ENCODE measurements around the gene ESYT2.

The ESYT2 gene

DNA sequence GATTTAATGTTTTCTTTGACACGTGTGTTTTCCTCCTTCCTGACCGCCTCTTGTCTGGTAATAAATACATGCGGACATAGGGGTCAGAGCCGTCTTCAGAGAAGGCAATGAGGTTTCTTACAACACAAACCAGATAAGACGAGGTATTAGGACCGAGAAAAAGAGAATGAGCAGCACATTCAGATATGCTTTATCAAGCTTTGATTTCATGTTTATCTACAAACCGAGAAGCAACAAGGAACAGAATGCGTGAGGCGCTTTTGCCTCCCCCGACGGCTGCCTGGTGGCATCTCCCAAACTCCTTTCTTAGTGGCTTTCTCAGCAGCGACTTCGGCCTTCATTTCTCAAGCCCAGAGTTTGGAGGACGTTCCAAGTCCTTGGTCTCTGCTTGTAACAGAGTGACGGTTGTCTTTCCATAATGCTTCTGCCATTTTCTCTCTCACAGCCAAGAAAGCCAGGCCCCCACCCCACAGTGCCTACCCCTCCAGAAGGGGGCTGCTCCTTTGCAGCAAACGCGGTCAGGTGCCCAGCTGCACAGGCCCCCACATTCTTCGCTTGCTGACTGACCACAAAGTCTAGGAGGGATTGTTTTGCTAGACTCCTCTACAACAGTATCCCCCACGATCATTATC lies 92.1 kb downstream of the ESYT2 start:
- no peak for DNase-seq

DNA sequence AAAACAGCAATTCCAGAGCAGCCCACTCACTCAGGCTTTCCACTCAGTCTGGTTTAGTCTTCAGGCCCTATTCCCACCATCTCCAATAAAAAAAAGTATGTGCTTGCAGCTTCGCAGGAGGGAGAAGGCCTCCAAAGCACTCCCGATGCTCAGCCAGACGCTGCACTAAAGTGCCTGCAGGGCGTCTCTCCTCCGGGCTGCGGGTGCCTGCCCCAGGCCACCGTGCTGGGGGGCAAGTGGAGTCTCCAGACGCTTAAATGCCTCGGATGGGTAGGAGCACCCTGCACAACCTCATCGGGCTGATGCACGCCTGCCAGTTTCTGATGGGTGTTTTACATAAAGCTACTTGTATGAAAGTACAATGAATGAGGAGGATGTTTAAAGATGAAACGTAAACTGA lies 93.4 kb downstream of the ESYT2 start:
- DNase-seq: no peak

DNA sequence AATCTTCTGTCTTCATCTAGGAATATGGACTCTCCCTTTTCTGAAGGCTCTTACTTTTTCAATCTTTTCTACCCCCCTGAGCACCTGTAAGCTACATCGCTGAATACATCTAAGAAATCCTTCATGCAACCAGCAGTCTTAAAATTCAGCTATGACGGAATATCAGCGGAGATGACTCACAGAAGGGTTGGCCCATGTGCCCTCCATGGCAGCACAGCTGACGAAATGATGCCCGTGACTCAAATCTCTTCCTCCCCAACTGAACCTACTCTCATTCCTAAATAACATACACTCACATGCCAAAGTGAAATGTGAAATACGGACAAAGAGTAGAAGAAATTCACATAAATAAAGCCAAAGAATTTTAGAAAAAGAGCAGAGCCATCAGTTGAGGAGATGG lies 94.4 kb downstream of the ESYT2 start:
- no peak for DNase-seq

DNA sequence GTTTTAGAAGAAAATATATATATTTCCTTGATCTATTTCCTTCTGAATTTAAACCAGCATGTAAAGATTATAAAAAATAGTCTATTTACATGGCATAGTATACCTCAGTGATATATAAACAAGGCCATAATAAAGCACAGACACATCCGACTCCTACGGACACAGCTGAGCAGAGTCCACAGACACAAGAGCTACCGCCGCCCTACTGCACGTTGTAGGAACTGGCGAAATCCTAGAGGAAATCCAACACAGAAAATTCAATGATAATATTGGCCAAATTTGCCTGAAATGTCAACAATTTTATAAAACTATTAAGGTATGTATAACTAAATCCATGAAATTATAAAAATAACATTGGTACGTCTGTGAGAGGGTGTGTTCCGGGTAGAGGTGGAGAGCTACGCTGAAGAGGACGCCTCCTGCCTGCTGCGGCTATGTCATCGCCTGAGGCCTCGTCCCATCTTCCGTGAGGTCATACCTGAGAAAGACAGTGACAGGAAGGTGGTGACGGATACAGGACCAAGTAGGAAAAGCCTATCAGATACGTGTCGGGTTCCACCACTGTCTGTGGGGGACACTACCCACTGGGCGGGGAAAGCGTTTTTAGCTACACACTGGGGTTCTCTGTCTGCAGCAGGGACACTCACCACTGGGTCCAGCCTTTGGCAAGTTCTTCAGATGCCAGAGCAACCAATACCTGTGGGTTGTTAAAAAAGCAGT lies 95.4 kb downstream of the ESYT2 start:
- DNase-seq: no peak

- DNase-seq: no peak
Observed at GRCh38 chr7:158733220-158733519, 96.1 kb downstream of the ESYT2 start.

- DNase-seq: no peak
Observed at GRCh38 chr7:158732494-158733219, 96.7 kb downstream of the ESYT2 start.

DNA sequence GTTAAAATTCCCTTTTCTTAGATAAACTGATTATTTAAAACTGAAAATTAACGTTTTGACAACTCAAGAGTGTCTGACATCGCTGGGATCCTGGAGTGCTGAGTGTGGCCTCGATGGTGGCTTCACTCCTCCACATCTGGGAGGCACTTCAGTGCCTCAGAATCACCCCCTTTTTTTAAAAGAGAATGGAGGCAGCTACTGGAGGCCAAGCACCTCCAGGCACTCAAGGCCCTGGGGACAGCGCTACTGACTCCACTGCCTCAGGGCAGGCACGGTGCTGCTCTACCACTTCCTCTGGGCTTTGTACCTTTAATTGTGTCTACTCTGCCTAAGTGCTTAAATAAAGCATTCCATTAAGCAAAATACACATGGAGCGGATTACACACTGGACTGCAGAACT lies 97.5 kb downstream of the ESYT2 start:
- DNase-seq: no peak

- no peak for DNase-seq
Observed at GRCh38 chr7:158730383-158731346, 98.6 kb downstream of the ESYT2 start.

DNA sequence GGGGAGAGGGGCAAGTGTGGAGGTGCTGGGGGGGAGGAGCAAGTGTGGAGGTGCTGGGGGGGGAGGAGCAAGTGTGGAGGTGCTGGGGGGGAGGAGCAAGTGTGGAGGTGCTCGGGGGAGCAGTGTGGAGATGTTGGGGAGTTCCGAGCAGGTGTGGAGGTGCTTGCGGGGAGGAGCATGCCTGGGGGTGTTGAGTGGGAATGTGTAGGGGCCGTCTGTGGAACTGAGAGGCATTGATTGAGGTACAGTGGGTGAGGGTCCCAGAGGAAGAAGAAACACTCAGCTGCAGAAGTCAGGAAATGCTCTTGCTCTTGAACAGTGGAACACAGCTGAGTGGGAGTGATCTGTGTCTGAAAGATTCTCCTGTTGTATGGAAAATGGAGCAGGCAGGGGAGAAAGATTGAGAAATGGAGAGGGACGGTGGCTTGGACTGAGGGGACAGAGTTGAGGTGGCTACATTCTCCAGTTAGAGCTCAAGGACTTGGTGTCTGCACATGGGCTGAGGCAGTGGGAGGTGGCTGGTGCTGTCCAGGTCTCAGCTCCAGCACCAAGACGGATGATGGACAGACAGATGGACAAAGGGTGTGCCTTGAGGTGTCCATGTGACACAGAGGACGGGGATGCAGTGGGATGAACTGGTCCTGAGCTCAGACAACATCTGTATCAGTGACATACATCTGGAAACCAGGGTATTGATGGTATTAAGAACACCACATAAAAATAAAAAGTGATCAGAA lies 99.5 kb downstream of the ESYT2 start:
- no peak for DNase-seq

- DNase-seq: no peak
Observed at GRCh38 chr7:158728911-158729645, 100.2 kb downstream of the ESYT2 start.

GRCh38 chr7:158727690-158728089 lies 101.6 kb downstream of the ESYT2 start:
- DNase-seq: no peak

DNA sequence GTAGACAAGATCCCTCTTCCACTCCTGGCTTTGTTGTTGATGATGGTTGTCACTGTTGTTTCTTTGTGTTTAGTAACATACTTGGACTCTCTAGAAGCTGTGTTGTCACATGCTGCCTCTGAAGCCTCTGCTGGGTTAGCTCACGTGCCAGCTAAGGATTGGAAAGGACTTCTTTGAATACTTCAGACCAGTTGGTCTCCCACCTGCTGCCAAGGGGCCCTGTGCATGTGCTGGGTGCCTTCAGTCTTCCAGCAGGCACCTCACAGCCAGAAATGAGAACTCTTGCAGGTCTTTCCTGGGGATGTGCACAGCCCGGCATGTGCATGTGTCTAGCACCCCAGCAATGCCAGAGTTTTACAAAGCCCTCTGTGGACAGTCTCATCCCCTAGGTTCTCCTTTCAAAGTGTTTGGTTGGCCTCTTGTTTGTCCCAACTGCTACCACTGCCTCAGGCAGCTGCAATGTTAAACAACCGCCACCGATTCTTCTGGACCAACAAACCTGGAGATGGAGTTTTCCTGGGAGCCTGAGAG lies 103.0 kb downstream of the ESYT2 start:
- no peak for DNase-seq

GRCh38 chr7:158725506-158725800 lies 103.9 kb downstream of the ESYT2 start:
- no peak for DNase-seq

DNA sequence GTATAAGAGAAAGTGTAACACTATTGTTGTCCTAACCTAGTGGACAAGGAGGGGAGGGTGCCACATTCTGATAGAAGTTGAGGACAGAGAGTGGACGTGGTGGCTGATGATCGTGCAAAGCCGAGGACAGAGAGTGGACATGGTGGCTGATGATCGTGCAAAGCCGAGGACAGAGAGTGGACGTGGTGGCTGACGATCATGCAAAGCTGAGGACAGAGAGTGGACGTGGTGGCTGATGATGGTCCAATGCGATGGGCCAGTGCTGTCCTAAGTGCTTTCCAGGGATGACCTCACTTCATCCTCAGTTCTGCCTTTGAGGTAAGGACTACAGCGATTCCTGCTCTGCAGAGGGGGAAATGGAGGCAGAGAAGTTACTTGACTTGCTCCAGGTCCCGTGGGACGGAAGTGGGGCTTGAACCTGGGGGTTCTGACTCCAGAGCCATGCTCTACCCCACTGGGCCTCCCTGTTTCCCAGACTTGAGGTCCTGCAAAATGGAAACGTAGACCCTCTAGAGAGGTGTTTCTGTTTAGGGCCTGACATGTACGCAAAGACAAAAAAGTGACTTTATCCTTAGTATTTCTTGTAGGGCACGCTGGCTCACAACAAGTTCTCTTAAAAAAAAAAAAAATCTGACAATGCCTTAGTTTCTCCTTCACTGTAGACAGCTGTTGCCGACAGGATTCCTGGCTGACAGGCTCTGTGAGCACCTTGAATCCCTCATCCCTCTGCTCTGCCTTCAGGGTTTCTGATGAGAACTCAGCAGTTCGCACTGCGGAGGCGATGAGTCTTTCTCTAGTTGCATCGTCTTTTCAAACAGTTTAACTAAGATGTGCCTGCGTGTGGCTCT lies 104.4 kb downstream of the ESYT2 start:
- no peak for DNase-seq

GRCh38 chr7:158723714-158724385 lies 105.5 kb downstream of the ESYT2 start:
- no peak for DNase-seq

GRCh38 chr7:158723266-158723665 lies 106.0 kb downstream of the ESYT2 start:
- no peak for DNase-seq

- DNase-seq: no peak
Observed at GRCh38 chr7:158722574-158723237, 106.6 kb downstream of the ESYT2 start.

- no peak for DNase-seq
Observed at GRCh38 chr7:158720112-158720511, 109.2 kb downstream of the ESYT2 start.

- no peak for DNase-seq
Observed at GRCh38 chr7:158716802-158717201, 112.5 kb downstream of the ESYT2 start.
